Endodermal cell (in vitro differentiated cells): ENCODE data around the gene FAM151B. TPM values are rescaled to one million over a fixed set of nuclear protein-coding genes. Genes with fewer than 3 reads are reported as not detected.

Source experiments
- DNase-seq: peaks from one replicate; pipeline ENCODE4 v3.0.0-alpha.2; 2017
- H3K27ac ChIP-seq: 2 replicates; pipeline ENCODE4 v1.5.1; 2013; ENCODE audit warnings: mild to moderate bottlenecking, low read depth, low read length, moderate library complexity
- H3K27me3 ChIP-seq: 2 replicates; pipeline ENCODE4 v1.6.1; 2013; ENCODE audit warnings: mild to moderate bottlenecking, low read length, moderate library complexity; ENCODE audit not compliant: insufficient read depth, control insufficient read depth, poor library complexity, severe bottlenecking
- H3K36me3 ChIP-seq: 2 replicates; pipeline ENCODE4 v1.7.0; 2013; ENCODE audit warnings: mild to moderate bottlenecking, low read length, moderate library complexity; ENCODE audit not compliant: control insufficient read depth, insufficient read depth
- H3K4me1 ChIP-seq: one replicate; pipeline ENCODE4 v1.7.0; 2013; ENCODE audit warnings: low read length; ENCODE audit not compliant: control insufficient read depth, insufficient read depth
- H3K4me3 ChIP-seq: 2 replicates; pipeline ENCODE4 v1.5.1; 2013; ENCODE audit warnings: mild to moderate bottlenecking, low read length, moderate library complexity
- H3K9ac ChIP-seq: 2 replicates; pipeline ENCODE4 v1.6.1; 2013; ENCODE audit warnings: mild to moderate bottlenecking, low read length, moderate library complexity; ENCODE audit not compliant: poor library complexity, severe bottlenecking; ENCODE audit errors: extremely low read depth
- H3K9me3 ChIP-seq: 2 replicates; pipeline ENCODE4 v1.6.1; 2013; ENCODE audit warnings: mild to moderate bottlenecking, low read length, moderate library complexity; ENCODE audit not compliant: control insufficient read depth
- H3K27ac Mint-ChIP-seq: 2 replicates; pipeline ENCODE4 v1.8.0; 2020; ENCODE audit warnings: mixed read lengths
- H3K27me3 Mint-ChIP-seq: 2 replicates; pipeline ENCODE4 v1.8.0; 2021; ENCODE audit warnings: mild to moderate bottlenecking, mixed read lengths; ENCODE audit not compliant: insufficient read depth
- H3K36me3 Mint-ChIP-seq: 2 replicates; pipeline ENCODE4 v1.8.0; 2020; ENCODE audit warnings: low read depth, mixed read lengths
- H3K4me1 Mint-ChIP-seq: 2 replicates; pipeline ENCODE4 v1.8.0; 2020; ENCODE audit warnings: mixed read lengths
- H3K4me3 Mint-ChIP-seq: 2 replicates; pipeline ENCODE4 v1.8.0; 2020; ENCODE audit warnings: mild to moderate bottlenecking, moderate library complexity, mixed read lengths
- H3K9me3 Mint-ChIP-seq: 2 replicates; pipeline ENCODE4 v1.8.0; 2020; ENCODE audit warnings: mild to moderate bottlenecking, mixed read lengths
- WGBS, 2 experiments: methylation state at CpG; one replicate each; pipeline versions ENCODE4 v1.1.5 to v1.1.7; 2013; ENCODE audit warnings: missing lambda C conversion rate in 2 of 2, mixed read lengths in 1 of 2; ENCODE audit not compliant: insufficient coverage in 1 of 2, insufficient read length in 1 of 2; 5-methylcytosine and 5-hydroxymethylcytosine counted together
- total RNA-seq, 2 donors: library from RNA; stranded (reverse); fragmentation: NEBNext Ultra II Directional in 1 of 2; extraction: Animal tissue kit (Norgen Biotek cat#: 25700) in 1 of 2; gene quantifications; 2 replicates in 1 of 2; 3 replicates in 1 of 2; pipeline ENCODE4 v1.2.1, GENCODE V29; 2021
- TF ChIP-seq, protein P1 (sequence below): fragments of 200-600 bp; sonication (generic); conservative IDR thresholded peaks from 2 replicates; pipeline ENCODE4 v1.5.0; 2021; ENCODE audit warnings: antibody characterized with exemption, mild to moderate bottlenecking

FAM151B gene
- total RNA-seq, 2 donors from 2014 or later = 1.2 to 1.5 TPM

- no peaks in the 10 kb centered on the region for H3K9me3 Mint-ChIP-seq
- Histone ChIP-seq H3K27ac (no peak overlapping the region), H3K9me3 (no peaks in the 10 kb centered on the region), H3K4me3 (no peak overlapping the region), H3K27me3 (no peaks in the 10 kb centered on the region), H3K9ac (no peak overlapping the region), H3K4me1 (no peaks in the 10 kb centered on the region), H3K36me3 (no peaks in the 10 kb centered on the region)
- no peaks in the 10 kb centered on the region for H3K27me3 Mint-ChIP-seq
- no peak for DNase-seq
- 88 to 91% methylated on average over 4 of the region's 4 CpGs for WGBS, 2 experiments
- TF ChIP-seq, protein P1, sequence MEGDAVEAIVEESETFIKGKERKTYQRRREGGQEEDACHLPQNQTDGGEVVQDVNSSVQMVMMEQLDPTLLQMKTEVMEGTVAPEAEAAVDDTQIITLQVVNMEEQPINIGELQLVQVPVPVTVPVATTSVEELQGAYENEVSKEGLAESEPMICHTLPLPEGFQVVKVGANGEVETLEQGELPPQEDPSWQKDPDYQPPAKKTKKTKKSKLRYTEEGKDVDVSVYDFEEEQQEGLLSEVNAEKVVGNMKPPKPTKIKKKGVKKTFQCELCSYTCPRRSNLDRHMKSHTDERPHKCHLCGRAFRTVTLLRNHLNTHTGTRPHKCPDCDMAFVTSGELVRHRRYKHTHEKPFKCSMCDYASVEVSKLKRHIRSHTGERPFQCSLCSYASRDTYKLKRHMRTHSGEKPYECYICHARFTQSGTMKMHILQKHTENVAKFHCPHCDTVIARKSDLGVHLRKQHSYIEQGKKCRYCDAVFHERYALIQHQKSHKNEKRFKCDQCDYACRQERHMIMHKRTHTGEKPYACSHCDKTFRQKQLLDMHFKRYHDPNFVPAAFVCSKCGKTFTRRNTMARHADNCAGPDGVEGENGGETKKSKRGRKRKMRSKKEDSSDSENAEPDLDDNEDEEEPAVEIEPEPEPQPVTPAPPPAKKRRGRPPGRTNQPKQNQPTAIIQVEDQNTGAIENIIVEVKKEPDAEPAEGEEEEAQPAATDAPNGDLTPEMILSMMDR = no peak
- no peaks in the 10 kb centered on the region for H3K4me1 Mint-ChIP-seq
- no peak overlapping the region for H3K27ac Mint-ChIP-seq
- no peaks in the 10 kb centered on the region for H3K36me3 Mint-ChIP-seq
- H3K4me3 Mint-ChIP-seq = no peak overlapping the region
Measured at GRCh38 chr5:80509362-80509761, 21.5 kb downstream of the FAM151B start.

GRCh38 chr5:80516826-80517225, 28.9 kb downstream of the FAM151B start:
- H3K27ac ChIP-seq = no peak overlapping the region
- 95 to 100% methylated on average over 3 of the region's 4 CpGs for WGBS, 2 experiments
- TF ChIP-seq, protein P1 = no peak
- no peak for DNase-seq
- no peaks in the 10 kb centered on the region for H3K36me3 Mint-ChIP-seq
- no peak overlapping the region for H3K9ac ChIP-seq
- H3K4me1 Mint-ChIP-seq = no peaks in the 10 kb centered on the region
- no peak overlapping the region for H3K4me3 Mint-ChIP-seq
- H3K4me1 ChIP-seq = no peaks in the 10 kb centered on the region
- no peaks in the 10 kb centered on the region for H3K9me3 Mint-ChIP-seq
- no peaks in the 10 kb centered on the region for H3K9me3 ChIP-seq
- no peaks in the 10 kb centered on the region for H3K36me3 ChIP-seq
- H3K27me3 ChIP-seq = no peaks in the 10 kb centered on the region
- H3K27me3 Mint-ChIP-seq = no peaks in the 10 kb centered on the region
- no peak overlapping the region for H3K4me3 ChIP-seq
- no peak overlapping the region for H3K27ac Mint-ChIP-seq

GRCh38 chr5:80540691-80541090, 52.8 kb downstream of the FAM151B start:
- no peak overlapping the region for H3K4me3 ChIP-seq
- no peak overlapping the region for H3K27ac ChIP-seq
- no peaks in the 10 kb centered on the region for H3K27me3 ChIP-seq
- no peak for DNase-seq
- H3K27me3 Mint-ChIP-seq = peaks cover 2% of the 10 kb centered on the region
- peaks cover 6% of the 10 kb centered on the region for H3K9me3 Mint-ChIP-seq
- no peaks in the 10 kb centered on the region for H3K4me1 ChIP-seq
- H3K36me3 Mint-ChIP-seq = no peaks in the 10 kb centered on the region
- no peak overlapping the region for H3K9ac ChIP-seq
- no peak overlapping the region for H3K4me3 Mint-ChIP-seq
- no peaks in the 10 kb centered on the region for H3K36me3 ChIP-seq
- TF ChIP-seq, protein P1 = no peak
- WGBS, 2 experiments = 87 to 100% methylated on average over 1 of the region's 1 CpG
- H3K4me1 Mint-ChIP-seq = no peaks in the 10 kb centered on the region
- H3K9me3 ChIP-seq = no peaks in the 10 kb centered on the region
- H3K27ac Mint-ChIP-seq = no peak overlapping the region
